ENCODE data around the gene PAX7.

Gene PAX7

GRCh38 chr1:18619467-18619835, 11.2 kb upstream of the PAX7 start:
- Histone ChIP-seq H2AFZ (ENCODE audit: low read length) (no peak overlapping the region), H3K9me2 (ENCODE audit: low read depth, low read length) (no peaks in the 10 kb centered on the region), H3K27ac (ENCODE audit: low read depth, low read length, poor library complexity, severe bottlenecking) (no peak overlapping the region), H3F3A (ENCODE audit: insufficient read depth, low read length) (no peaks in the 10 kb centered on the region), H3K79me2 (ENCODE audit: insufficient read depth, low read length) (no peaks in the 10 kb centered on the region), H4K20me1 (ENCODE audit: insufficient read depth, low read length) (no peaks in the 10 kb centered on the region), H3K36me3 (ENCODE audit: insufficient read depth, low read length) (no peaks in the 10 kb centered on the region), H3K4me2 (ENCODE audit: low read length) (no peak overlapping the region), H3K9ac (ENCODE audit: low read length) (no peak overlapping the region), H3K9me3 (ENCODE audit: low read length) (no peaks in the 10 kb centered on the region), H3K4me1 (ENCODE audit: insufficient read depth, low read length, severe bottlenecking) (no peaks in the 10 kb centered on the region), H3K4me3 (ENCODE audit: low read depth, low read length, poor library complexity, severe bottlenecking) (no peak overlapping the region), H3K27me3 (ENCODE audit: insufficient read depth, low read length) (no peaks in the 10 kb centered on the region)
- no peak for TF ChIP-seq EZH2 (IDR thresholded peaks at IDR 0.05; ENCODE audit: borderline replicate concordance, low read length)

GRCh38 chr1:18628511-18628910, 2.1 kb upstream of the PAX7 start:
- Histone ChIP-seq H4K20me1 (ENCODE audit: insufficient read depth, low read length) (no peaks in the 10 kb centered on the region), H3K79me2 (ENCODE audit: insufficient read depth, low read length) (no peaks in the 10 kb centered on the region), H3K4me3 (ENCODE audit: low read depth, low read length, poor library complexity, severe bottlenecking) (no peak overlapping the region), H3K27ac (ENCODE audit: low read depth, low read length, poor library complexity, severe bottlenecking) (no peak overlapping the region), H3F3A (ENCODE audit: insufficient read depth, low read length) (no peaks in the 10 kb centered on the region), H3K9me3 (ENCODE audit: low read length) (no peaks in the 10 kb centered on the region), H3K9ac (ENCODE audit: low read length) (no peak overlapping the region), H3K27me3 (ENCODE audit: insufficient read depth, low read length) (no peaks in the 10 kb centered on the region), H3K9me2 (ENCODE audit: low read depth, low read length) (no peaks in the 10 kb centered on the region), H2AFZ (ENCODE audit: low read length) (no peak overlapping the region), H3K4me1 (ENCODE audit: insufficient read depth, low read length, severe bottlenecking) (no peaks in the 10 kb centered on the region), H3K4me2 (ENCODE audit: low read length) (no peak overlapping the region), H3K36me3 (ENCODE audit: insufficient read depth, low read length) (no peaks in the 10 kb centered on the region)
- TF ChIP-seq CTCF (IDR thresholded peaks at IDR 0.05; ENCODE audit: low read length) (no peak), EZH2 (IDR thresholded peaks at IDR 0.05; ENCODE audit: borderline replicate concordance, low read length) (no peak)

- Histone ChIP-seq H3K4me3 (ENCODE audit: low read depth, low read length, poor library complexity, severe bottlenecking) (no peak overlapping the region), H3K9me2 (ENCODE audit: low read depth, low read length) (no peaks in the 10 kb centered on the region), H2AFZ (ENCODE audit: low read length) (no peak overlapping the region), H3K9ac (ENCODE audit: low read length) (no peak overlapping the region), H3K79me2 (ENCODE audit: insufficient read depth, low read length) (no peaks in the 10 kb centered on the region), H4K20me1 (ENCODE audit: insufficient read depth, low read length) (no peaks in the 10 kb centered on the region), H3K27me3 (ENCODE audit: insufficient read depth, low read length) (no peaks in the 10 kb centered on the region), H3K9me3 (ENCODE audit: low read length) (no peaks in the 10 kb centered on the region), H3K27ac (ENCODE audit: low read depth, low read length, poor library complexity, severe bottlenecking) (no peak overlapping the region), H3F3A (ENCODE audit: insufficient read depth, low read length) (no peaks in the 10 kb centered on the region), H3K4me2 (ENCODE audit: low read length) (no peak overlapping the region), H3K36me3 (ENCODE audit: insufficient read depth, low read length) (no peaks in the 10 kb centered on the region), H3K4me1 (ENCODE audit: insufficient read depth, low read length, severe bottlenecking) (no peaks in the 10 kb centered on the region)
- no peak for TF ChIP-seq CTCF (IDR thresholded peaks at IDR 0.05; ENCODE audit: low read length)
These were observed 761 bp upstream of the PAX7 start for GRCh38 chr1:18629659-18630510.
